Measurements from ENCODE around the gene ANKRD1. TPM values are rescaled to one million over a fixed set of nuclear protein-coding genes. Genes with fewer than 3 reads are reported as not detected.
"Not testable (repeated sequence)": the region's sequence is repeated elsewhere in the genome, so short reads cannot be mapped to it uniquely, and the experiment has no call there.

ANKRD1 gene
- total and polyA plus RNA-seq, 2 donors (not counting 3 experiments of a cell fraction or from before 2014, with no cell fraction given), result 593 to 664 TPM

- H3K27ac ChIP-seq (ENCODE audit: insufficient read depth, low read depth, low read length); H3K79me2 ChIP-seq (ENCODE audit: control insufficient read depth, insufficient read depth, low read length); BruUV-seq (replicated peaks); H3K9ac ChIP-seq (replicated peaks; ENCODE audit: extremely low read depth, insufficient read depth, low read length); H3K4me3 ChIP-seq (replicated peaks in 1 of 3; ENCODE audit: insufficient read depth in 1 of 3, low read depth in 1 of 3, low read length in 3 of 3); H3K27me3 ChIP-seq (ENCODE audit: control insufficient read depth in 2 of 2, insufficient read depth in 2 of 2, low read length in 2 of 2); H2AFZ ChIP-seq (ENCODE audit: low read depth, low read length); H3K9me3 ChIP-seq (replicated peaks; ENCODE audit: control insufficient read depth, insufficient read depth, low read length); intact Hi-C loops (cut with micrococcal nuclease); POLR2A ChIA-PET; H4K20me1 ChIP-seq (replicated peaks; ENCODE audit: control insufficient read depth, extremely low read depth, insufficient read depth, low read length); FAIRE-seq; DNase-seq (ENCODE audit: low read depth, low spot score); CTCF ChIA-PET; H3K4me1 ChIP-seq (ENCODE audit: control insufficient read depth, extremely low read depth, insufficient read depth, low read length); H3K4me2 ChIP-seq (ENCODE audit: insufficient read depth, low read length); H3K9me1 ChIP-seq (replicated peaks; ENCODE audit: control insufficient read depth, extremely low read depth, insufficient read depth, low read length): not testable (repeated sequence)
- dilution Hi-C loops (cut with MboI; ENCODE audit: extremely low pct_ligation_motif_present, low sequenced_read_pairs), result loop anchor here (25.0 kb wide), 1 partner anchor 365 kb away; no protein-coding TSS in a partner anchor
- H3K36me3 ChIP-seq (ENCODE audit: control insufficient read depth in 2 of 2, extremely low read depth in 1 of 2, insufficient read depth in 2 of 2, low read length in 2 of 2), result peaks cover 2 to 17% of the 10 kb centered on the region in 2 experiments
Measured at GRCh38 chr10:90896916-90897315, 24.0 kb downstream of the ANKRD1 start.

- intact Hi-C loops (cut with micrococcal nuclease), result no loop called here
- Histone ChIP-seq H4K20me1 (replicated peaks; ENCODE audit: control insufficient read depth, extremely low read depth, insufficient read depth, low read length) (no peaks in the 10 kb centered on the region), H3K27ac (ENCODE audit: insufficient read depth, low read depth, low read length) (no peak overlapping the region), H3K9me1 (replicated peaks; ENCODE audit: control insufficient read depth, extremely low read depth, insufficient read depth, low read length) (no peaks in the 10 kb centered on the region), H3K4me3 (replicated peaks in 1 of 3; ENCODE audit: insufficient read depth in 1 of 3, low read depth in 1 of 3, low read length in 3 of 3) (no peak overlapping the region), H3K9ac (replicated peaks; ENCODE audit: extremely low read depth, insufficient read depth, low read length) (no peak overlapping the region), H3K4me1 (ENCODE audit: control insufficient read depth, extremely low read depth, insufficient read depth, low read length) (no peaks in the 10 kb centered on the region), H3K9me3 (replicated peaks; ENCODE audit: control insufficient read depth, insufficient read depth, low read length) (no peaks in the 10 kb centered on the region), H2AFZ (ENCODE audit: low read depth, low read length) (no peak overlapping the region), H3K27me3 (ENCODE audit: control insufficient read depth in 2 of 2, insufficient read depth in 2 of 2, low read length in 2 of 2) (no peaks in the 10 kb centered on the region), H3K36me3 (ENCODE audit: control insufficient read depth in 2 of 2, extremely low read depth in 1 of 2, insufficient read depth in 2 of 2, low read length in 2 of 2) (peaks cover 6 to 18% of the 10 kb centered on the region in 2 experiments), H3K4me2 (ENCODE audit: insufficient read depth, low read length) (no peak overlapping the region), H3K79me2 (ENCODE audit: control insufficient read depth, insufficient read depth, low read length) (no peaks in the 10 kb centered on the region)
- ChIA-PET POLR2A (interaction anchor here (0.5 kb wide), 1 partner anchor 40 kb away, joined by 4 read pairs; no protein-coding TSS in a partner anchor), CTCF (interaction anchor here (2.6 kb wide), 1 partner anchor 14 kb away, joined by 7 read pairs; no protein-coding TSS in a partner anchor)
- DNase-seq (ENCODE audit: low read depth, low spot score) (no peak), FAIRE-seq (no peak)
- TF ChIP-seq POLR2AphosphoS5 (IDR thresholded peaks at IDR 0.05; ENCODE audit: insufficient read depth, low read depth, low read length), result no peak
- TF ChIP-seq JUN (IDR thresholded peaks at IDR 0.05; ENCODE audit: borderline replicate concordance, insufficient read depth, insufficient read length, low read depth), result no peak
- TF ChIP-seq FOS (IDR thresholded peaks at IDR 0.05; ENCODE audit: borderline replicate concordance, insufficient read depth, low read length), result no peak
- TF ChIP-seq EZH2 (IDR thresholded peaks at IDR 0.05; ENCODE audit: borderline replicate concordance, low read depth, low read length, severe bottlenecking), result no peak
- TF ChIP-seq, protein P1, sequence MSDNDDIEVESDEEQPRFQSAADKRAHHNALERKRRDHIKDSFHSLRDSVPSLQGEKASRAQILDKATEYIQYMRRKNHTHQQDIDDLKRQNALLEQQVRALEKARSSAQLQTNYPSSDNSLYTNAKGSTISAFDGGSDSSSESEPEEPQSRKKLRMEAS (IDR thresholded peaks at IDR 0.05; ENCODE audit: insufficient read depth, insufficient read length), result no peak
- TF ChIP-seq CTCF (IDR thresholded peaks at IDR 0.05; ENCODE audit: extremely low read depth in 1 of 2, insufficient read depth in 1 of 2, low read depth in 1 of 2, low read length in 2 of 2), result no peak
- no peak for TF ChIP-seq POLR2A (IDR thresholded peaks at IDR 0.05; ENCODE audit: low read depth, low read length)
- TF ChIP-seq MYC (IDR thresholded peaks at IDR 0.05; ENCODE audit: low read depth, low read length), result no peak
- TF ChIP-seq GATA2 (IDR thresholded peaks at IDR 0.05; ENCODE audit: insufficient read depth, insufficient read length, low read depth, low read length), result no peak
- no TSS peak for BruUV-seq (replicated peaks)
- dilution Hi-C loops (cut with MboI; ENCODE audit: extremely low pct_ligation_motif_present, low sequenced_read_pairs), result loop anchor here (25.0 kb wide), 1 partner anchor 369 kb away; no protein-coding TSS in a partner anchor
Measured at GRCh38 chr10:90893190-90893589, 27.7 kb downstream of the ANKRD1 start.
